Hippocampal formation (tissue), 2 donors: Measurements from ENCODE around the gene CCNT1.
"Not testable (repeated sequence)": the region's sequence is repeated elsewhere in the genome, so short reads cannot be mapped to it uniquely, and the experiment has no call there.

Experiments
- DNase-seq, 2 donors: peaks; one replicate each; lab custom pipeline; 2025; lab: John Stamatoyannopoulos, UW

CCNT1 gene

GRCh38 chr12:48691826-48692487, 24.6 kb downstream of the CCNT1 start:
- no peak for DNase-seq

GRCh38 chr12:48690990-48691389, 25.5 kb downstream of the CCNT1 start:
- DNase-seq = no peak

- DNase-seq = no peak
Observed at GRCh38 chr12:48690436-48690835, 26.1 kb downstream of the CCNT1 start.

- DNase-seq = no peak
Observed at GRCh38 chr12:48688836-48689235, 27.7 kb downstream of the CCNT1 start.

- DNase-seq = no peak
Observed at GRCh38 chr12:48687592-48687991, 28.9 kb downstream of the CCNT1 start.

GRCh38 chr12:48686615-48687334, 29.7 kb downstream of the CCNT1 start:
- DNase-seq = no peak

GRCh38 chr12:48686037-48686595, 30.4 kb downstream of the CCNT1 start:
- DNase-seq = no peak

GRCh38 chr12:48683534-48683933, 33.0 kb downstream of the CCNT1 start:
- DNase-seq = no peak

GRCh38 chr12:48682927-48683326, 33.6 kb downstream of the CCNT1 start:
- no peak for DNase-seq

- not testable (repeated sequence) for DNase-seq
Observed at GRCh38 chr12:48682533-48682905, 34.0 kb downstream of the CCNT1 start.

- DNase-seq = peak; percentile 98 to 99
Observed at GRCh38 chr12:48681710-48682532, 34.6 kb downstream of the CCNT1 start, which contains the start of gene KANSL2. KANSL2 (minus strand) TSS chr12:48682238; CDS start chr12:48681632, 606 bp downstream.

- DNase-seq = no peak
Observed at GRCh38 chr12:48681399-48681709, 35.2 kb downstream of the CCNT1 start.

- no peak for DNase-seq
Observed at GRCh38 chr12:48680861-48681260, 35.6 kb downstream of the CCNT1 start.

- no peak for DNase-seq
Observed at GRCh38 chr12:48678551-48679185, 37.8 kb downstream of the CCNT1 start.

- DNase-seq = no peak
Observed at GRCh38 chr12:48671231-48671856, 45.2 kb downstream of the CCNT1 start.

- DNase-seq = no peak
Observed at GRCh38 chr12:48668996-48669395, 47.5 kb downstream of the CCNT1 start.

GRCh38 chr12:48659863-48660262, 56.6 kb downstream of the CCNT1 start:
- no peak for DNase-seq

- no peak for DNase-seq
Observed at GRCh38 chr12:48651681-48652080, 64.8 kb downstream of the CCNT1 start.

GRCh38 chr12:48645354-48645753, 71.2 kb downstream of the CCNT1 start:
- not testable (repeated sequence) for DNase-seq

GRCh38 chr12:48643011-48643410, 73.5 kb downstream of the CCNT1 start:
- no peak for DNase-seq

- DNase-seq = not testable (repeated sequence)
Observed at GRCh38 chr12:48641752-48642555, 74.6 kb downstream of the CCNT1 start.
